ENCODE measurements around the gene PRDM16.

The PRDM16 gene

GRCh38 chr1:3431266-3431665 lies 362.3 kb downstream of the PRDM16 start:
- Histone ChIP-seq H3K4me3 (ENCODE audit: low read length) (no peak overlapping the region), H3K27me3 (ENCODE audit: insufficient read depth, low read length) (peaks cover 55% of the 10 kb centered on the region), H3K9me3 (ENCODE audit: low read length) (no peaks in the 10 kb centered on the region), H3K36me3 (ENCODE audit: insufficient read depth, low read length) (no peaks in the 10 kb centered on the region), H2AFZ (ENCODE audit: low read depth, low read length) (no peak overlapping the region), H3K4me1 (ENCODE audit: insufficient read depth, low read length) (no peaks in the 10 kb centered on the region)

GRCh38 chr1:3431686-3432085 lies 362.7 kb downstream of the PRDM16 start:
- H3K27me3 ChIP-seq (ENCODE audit: insufficient read depth, low read length): peaks cover 53% of the 10 kb centered on the region
- no peaks in the 10 kb centered on the region for H3K4me1 ChIP-seq (ENCODE audit: insufficient read depth, low read length)
- no peak overlapping the region for H3K4me3 ChIP-seq (ENCODE audit: low read length)
- H3K9me3 ChIP-seq (ENCODE audit: low read length): no peaks in the 10 kb centered on the region
- H2AFZ ChIP-seq (ENCODE audit: low read depth, low read length): no peak overlapping the region
- H3K36me3 ChIP-seq (ENCODE audit: insufficient read depth, low read length): no peaks in the 10 kb centered on the region

GRCh38 chr1:3432306-3432705 lies 363.3 kb downstream of the PRDM16 start:
- Histone ChIP-seq H2AFZ (ENCODE audit: low read depth, low read length) (no peak overlapping the region), H3K4me1 (ENCODE audit: insufficient read depth, low read length) (no peaks in the 10 kb centered on the region), H3K4me3 (ENCODE audit: low read length) (no peak overlapping the region), H3K9me3 (ENCODE audit: low read length) (peaks cover 2% of the 10 kb centered on the region), H3K36me3 (ENCODE audit: insufficient read depth, low read length) (no peaks in the 10 kb centered on the region), H3K27me3 (ENCODE audit: insufficient read depth, low read length) (peaks cover 49% of the 10 kb centered on the region)

- no peaks in the 10 kb centered on the region for H3K36me3 ChIP-seq (ENCODE audit: insufficient read depth, low read length)
- peaks cover 4% of the 10 kb centered on the region for H3K9me3 ChIP-seq (ENCODE audit: low read length)
- no peak overlapping the region for H3K4me3 ChIP-seq (ENCODE audit: low read length)
- H2AFZ ChIP-seq (ENCODE audit: low read depth, low read length): no peak overlapping the region
- H3K27me3 ChIP-seq (ENCODE audit: insufficient read depth, low read length): peaks cover 49% of the 10 kb centered on the region
- no peaks in the 10 kb centered on the region for H3K4me1 ChIP-seq (ENCODE audit: insufficient read depth, low read length)
Observed at GRCh38 chr1:3433076-3433475, 364.1 kb downstream of the PRDM16 start.

GRCh38 chr1:3433596-3434320 lies 364.8 kb downstream of the PRDM16 start:
- peaks cover 47% of the 10 kb centered on the region for H3K27me3 ChIP-seq (ENCODE audit: insufficient read depth, low read length)
- H3K4me1 ChIP-seq (ENCODE audit: insufficient read depth, low read length): no peaks in the 10 kb centered on the region
- H2AFZ ChIP-seq (ENCODE audit: low read depth, low read length): no peak overlapping the region
- no peaks in the 10 kb centered on the region for H3K36me3 ChIP-seq (ENCODE audit: insufficient read depth, low read length)
- no peak overlapping the region for H3K4me3 ChIP-seq (ENCODE audit: low read length)
- H3K9me3 ChIP-seq (ENCODE audit: low read length): peaks cover 6% of the 10 kb centered on the region

- Histone ChIP-seq H3K9me3 (ENCODE audit: low read length) (peaks cover 7% of the 10 kb centered on the region), H3K27me3 (ENCODE audit: insufficient read depth, low read length) (peaks cover 42% of the 10 kb centered on the region), H3K4me3 (ENCODE audit: low read length) (no peak overlapping the region), H2AFZ (ENCODE audit: low read depth, low read length) (no peak overlapping the region), H3K36me3 (ENCODE audit: insufficient read depth, low read length) (no peaks in the 10 kb centered on the region), H3K4me1 (ENCODE audit: insufficient read depth, low read length) (no peaks in the 10 kb centered on the region)
Observed at GRCh38 chr1:3434406-3435110, 365.6 kb downstream of the PRDM16 start.

- Histone ChIP-seq H3K4me1 (ENCODE audit: insufficient read depth, low read length) (no peaks in the 10 kb centered on the region), H3K4me3 (ENCODE audit: low read length) (no peak overlapping the region), H3K9me3 (ENCODE audit: low read length) (peaks cover 7% of the 10 kb centered on the region), H2AFZ (ENCODE audit: low read depth, low read length) (no peak overlapping the region), H3K27me3 (ENCODE audit: insufficient read depth, low read length) (peaks cover 34% of the 10 kb centered on the region), H3K36me3 (ENCODE audit: insufficient read depth, low read length) (no peaks in the 10 kb centered on the region)
Observed at GRCh38 chr1:3435666-3436065, 366.7 kb downstream of the PRDM16 start.

GRCh38 chr1:3436451-3436850 lies 367.4 kb downstream of the PRDM16 start:
- peaks cover 35% of the 10 kb centered on the region for H3K27me3 ChIP-seq (ENCODE audit: insufficient read depth, low read length)
- H3K4me1 ChIP-seq (ENCODE audit: insufficient read depth, low read length): peaks cover 2% of the 10 kb centered on the region
- H3K4me3 ChIP-seq (ENCODE audit: low read length): no peak overlapping the region
- no peak overlapping the region for H2AFZ ChIP-seq (ENCODE audit: low read depth, low read length)
- peaks cover 7% of the 10 kb centered on the region for H3K9me3 ChIP-seq (ENCODE audit: low read length)
- H3K36me3 ChIP-seq (ENCODE audit: insufficient read depth, low read length): no peaks in the 10 kb centered on the region

GRCh38 chr1:3436901-3437300 lies 367.9 kb downstream of the PRDM16 start:
- H3K4me1 ChIP-seq (ENCODE audit: insufficient read depth, low read length): peaks cover 4% of the 10 kb centered on the region
- H3K4me3 ChIP-seq (ENCODE audit: low read length): no peak overlapping the region
- peaks cover 35% of the 10 kb centered on the region for H3K27me3 ChIP-seq (ENCODE audit: insufficient read depth, low read length)
- peaks cover 7% of the 10 kb centered on the region for H3K9me3 ChIP-seq (ENCODE audit: low read length)
- no peaks in the 10 kb centered on the region for H3K36me3 ChIP-seq (ENCODE audit: insufficient read depth, low read length)
- H2AFZ ChIP-seq (ENCODE audit: low read depth, low read length): no peak overlapping the region

- H3K4me3 ChIP-seq (ENCODE audit: low read length): no peak overlapping the region
- H3K4me1 ChIP-seq (ENCODE audit: insufficient read depth, low read length): peaks cover 4% of the 10 kb centered on the region
- peaks cover 40% of the 10 kb centered on the region for H3K27me3 ChIP-seq (ENCODE audit: insufficient read depth, low read length)
- peaks cover 7% of the 10 kb centered on the region for H3K9me3 ChIP-seq (ENCODE audit: low read length)
- H2AFZ ChIP-seq (ENCODE audit: low read depth, low read length): no peak overlapping the region
- H3K36me3 ChIP-seq (ENCODE audit: insufficient read depth, low read length): no peaks in the 10 kb centered on the region
Observed at GRCh38 chr1:3438661-3439180, 369.7 kb downstream of the PRDM16 start.

GRCh38 chr1:3439346-3440299 lies 370.6 kb downstream of the PRDM16 start:
- H3K4me3 ChIP-seq (ENCODE audit: low read length): no peak overlapping the region
- no peaks in the 10 kb centered on the region for H3K36me3 ChIP-seq (ENCODE audit: insufficient read depth, low read length)
- H3K4me1 ChIP-seq (ENCODE audit: insufficient read depth, low read length): peaks cover 4% of the 10 kb centered on the region
- no peak overlapping the region for H2AFZ ChIP-seq (ENCODE audit: low read depth, low read length)
- peaks cover 34% of the 10 kb centered on the region for H3K27me3 ChIP-seq (ENCODE audit: insufficient read depth, low read length)
- H3K9me3 ChIP-seq (ENCODE audit: low read length): peaks cover 7% of the 10 kb centered on the region

GRCh38 chr1:3440300-3440681 lies 371.3 kb downstream of the PRDM16 start:
- Histone ChIP-seq H3K9me3 (ENCODE audit: low read length) (peaks cover 9% of the 10 kb centered on the region), H3K4me3 (ENCODE audit: low read length) (no peak overlapping the region), H3K4me1 (ENCODE audit: insufficient read depth, low read length) (peaks cover 4% of the 10 kb centered on the region), H3K36me3 (ENCODE audit: insufficient read depth, low read length) (no peaks in the 10 kb centered on the region), H2AFZ (ENCODE audit: low read depth, low read length) (no peak overlapping the region), H3K27me3 (ENCODE audit: insufficient read depth, low read length) (peaks cover 31% of the 10 kb centered on the region)
